Measurements from ENCODE around the gene MYO6. TPM values are rescaled to one million over a fixed set of nuclear protein-coding genes. Genes with fewer than 3 reads are reported as not detected.
A peak's percentile ranks its signal among the peaks of the same experiment; 100 is the strongest.
"Not testable (repeated sequence)": the region's sequence is repeated elsewhere in the genome, so short reads cannot be mapped to it uniquely, and the experiment has no call there.

The MYO6 gene
- total RNA-seq, 1 donor from 2014 or later, result 5.4 TPM

DNA sequence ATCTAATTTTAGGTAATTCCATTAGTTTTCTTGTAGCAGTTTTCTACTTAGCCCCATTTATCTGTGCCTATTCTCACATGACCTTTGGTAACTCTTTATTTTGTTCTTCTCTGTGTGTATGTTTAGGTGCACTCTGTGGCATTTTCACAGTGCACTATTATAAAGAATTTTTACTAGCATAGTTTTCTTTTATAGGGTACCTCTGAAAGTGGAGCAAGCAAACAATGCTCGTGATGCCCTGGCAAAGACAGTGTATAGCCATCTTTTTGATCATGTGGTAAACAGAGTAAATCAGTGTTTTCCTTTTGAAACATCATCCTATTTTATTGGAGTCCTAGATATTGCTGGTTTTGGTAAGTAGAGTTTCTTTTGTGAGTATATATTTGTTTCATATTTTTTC, 107.9 kb downstream of the MYO6 start:
- ATAC-seq (ENCODE audit: poor library complexity), result no peak
- intact Hi-C loops (cut with DNase I), result no loop called here

DNA sequence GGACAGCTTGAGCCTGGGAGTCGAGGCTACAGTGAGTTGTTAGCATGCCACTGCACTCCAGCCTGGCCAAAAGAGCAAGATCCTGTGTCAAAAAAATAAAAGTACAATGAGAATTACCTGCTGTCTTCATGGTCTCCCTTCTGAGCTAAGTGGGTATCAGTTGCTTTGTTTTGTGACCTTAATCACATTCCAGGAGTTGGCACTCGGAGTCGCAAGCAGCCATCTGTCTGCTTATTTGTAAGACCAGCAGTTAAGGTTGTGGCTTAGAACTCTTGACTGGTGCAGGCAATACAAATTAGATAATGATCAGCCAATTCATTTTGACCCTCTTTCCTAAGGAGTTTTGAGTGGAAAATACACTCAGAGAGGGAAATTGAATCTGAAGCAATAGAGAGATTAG, 114.0 kb downstream of the MYO6 start:
- intact Hi-C loops (cut with DNase I), result no loop called here
- DNase-seq (no peak), ATAC-seq (ENCODE audit: poor library complexity) (no peak)

More for the DNA sequence above, 107.9 kb downstream of the MYO6 start:
- no peak for DNase-seq

DNA sequence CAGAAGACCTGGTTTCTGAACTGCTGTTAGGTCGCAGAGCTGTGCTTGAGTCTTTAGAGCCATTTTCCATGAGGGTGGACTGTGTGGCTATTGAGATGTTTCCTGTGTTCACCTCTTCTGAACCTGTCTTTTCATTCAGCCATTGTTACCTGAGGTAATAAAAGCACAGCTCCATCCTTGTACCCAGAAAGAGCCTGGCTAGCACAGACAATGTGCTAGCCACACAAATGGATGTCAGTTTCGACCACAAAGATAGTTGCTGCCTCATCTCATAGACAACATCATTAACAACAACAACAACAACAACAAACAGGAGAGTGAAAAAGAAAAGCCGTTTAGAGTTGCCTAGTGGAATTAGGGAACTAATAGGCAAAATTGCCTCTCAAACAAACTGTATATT, 114.7 kb downstream of the MYO6 start:
- intact Hi-C loops (cut with DNase I), result no loop called here
- no peak for ATAC-seq (ENCODE audit: poor library complexity)
- no peak for DNase-seq

DNA sequence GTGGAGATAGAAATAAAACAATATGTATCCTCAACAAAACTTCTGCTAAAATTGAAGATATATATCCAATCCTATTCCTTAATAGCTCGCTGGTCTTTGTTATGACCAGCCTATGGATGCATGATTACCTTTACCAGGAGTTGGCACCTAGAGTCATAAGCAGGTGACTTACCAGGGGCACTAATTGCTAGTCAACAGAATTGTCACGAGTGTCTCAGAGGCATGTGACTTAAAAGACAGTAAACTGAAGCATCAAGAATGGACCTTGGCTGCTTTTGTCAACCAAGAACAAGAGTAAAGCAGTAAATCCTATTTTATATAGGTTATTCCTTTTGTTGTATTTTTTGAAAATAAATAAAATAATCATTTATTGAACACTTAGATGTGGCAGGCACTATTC, 115.4 kb downstream of the MYO6 start:
- intact Hi-C loops (cut with DNase I), result no loop called here
- no peak for DNase-seq
- ATAC-seq (ENCODE audit: poor library complexity), result no peak

DNA sequence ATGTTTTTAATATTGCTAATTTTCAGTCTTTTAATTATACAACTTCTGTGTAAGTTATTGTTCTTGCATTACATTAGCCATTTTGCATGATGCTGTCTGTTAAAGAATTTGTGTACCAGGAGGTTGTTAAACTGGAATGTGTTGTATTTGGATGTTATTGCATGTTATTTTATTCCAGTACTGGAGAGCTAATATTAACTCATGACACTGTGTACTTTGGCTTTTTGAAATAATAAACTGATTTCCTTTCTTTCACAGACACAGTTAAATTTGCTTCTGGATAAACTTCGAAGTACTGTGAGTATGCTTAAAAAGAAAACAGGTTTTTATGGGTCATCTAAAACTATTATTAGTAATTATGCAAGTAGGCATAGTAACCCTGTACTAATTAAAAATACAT, 121.3 kb downstream of the MYO6 start:
- DNase-seq (no peak), ATAC-seq (ENCODE audit: poor library complexity) (no peak)
- intact Hi-C loops (cut with DNase I), result no loop called here

DNA sequence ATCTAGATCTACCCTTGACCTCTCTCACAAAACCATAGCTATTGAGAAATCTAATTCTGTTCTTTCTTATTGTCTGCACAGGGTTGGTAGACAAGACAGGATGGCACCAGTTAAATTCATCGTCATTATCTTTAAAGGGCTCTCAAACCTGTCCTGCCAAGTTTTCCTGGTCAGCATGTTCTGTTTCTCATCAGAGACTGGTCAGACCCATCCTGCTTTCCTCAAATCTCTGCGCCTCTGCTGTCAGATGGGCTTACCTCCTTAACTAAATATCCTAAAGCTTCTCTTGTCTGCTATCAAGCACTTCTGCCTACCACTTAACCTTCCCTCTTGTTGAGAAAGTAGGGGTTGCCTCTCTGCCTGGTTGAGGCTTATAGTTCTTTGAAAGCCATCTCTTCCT, 125.2 kb downstream of the MYO6 start:
- no peak for DNase-seq
- no peak for ATAC-seq (ENCODE audit: poor library complexity)
- intact Hi-C loops (cut with DNase I), result no loop called here

DNA sequence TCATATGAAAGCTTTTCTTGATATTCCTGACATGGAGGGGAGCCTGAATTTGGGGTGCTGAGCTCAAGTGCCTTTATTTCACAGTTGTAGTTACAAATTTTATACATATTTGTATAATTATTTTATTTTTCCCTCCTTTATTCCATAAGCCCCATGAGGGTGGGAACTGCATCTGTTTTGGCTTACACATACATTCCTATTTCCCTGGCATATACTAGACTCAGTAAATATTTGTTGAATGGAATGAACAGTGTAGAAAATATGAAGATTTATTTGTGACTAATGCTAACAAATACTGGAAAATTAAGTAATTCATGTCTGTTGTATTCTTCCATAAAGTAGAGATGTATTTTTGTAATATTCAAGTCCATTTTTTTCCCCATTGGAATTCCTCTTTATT, 127.1 kb downstream of the MYO6 start:
- no peak for ATAC-seq (ENCODE audit: poor library complexity)
- intact Hi-C loops (cut with DNase I), result no loop called here

DNA sequence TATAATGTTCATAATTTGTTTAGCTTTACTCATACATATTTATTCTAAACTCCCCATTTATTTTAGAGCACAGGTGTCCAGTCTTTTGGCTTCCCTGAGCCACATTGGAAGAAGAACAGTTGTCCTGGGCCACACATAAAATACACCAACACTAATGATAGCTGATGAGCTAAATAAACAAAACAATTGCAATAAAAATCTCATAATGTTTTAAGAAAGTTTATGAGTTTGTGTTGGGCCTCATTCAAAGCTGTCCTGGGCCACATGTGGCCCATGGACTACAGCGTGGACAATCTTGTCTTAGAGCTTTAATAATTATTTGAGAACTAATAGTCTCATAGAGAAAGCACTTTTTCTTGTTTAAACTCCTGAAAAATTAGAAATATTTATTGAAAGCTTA, 131.3 kb downstream of the MYO6 start:
- ATAC-seq (ENCODE audit: poor library complexity) (no peak), DNase-seq (no peak)
- intact Hi-C loops (cut with DNase I), result no loop called here

More for the DNA sequence above, 127.1 kb downstream of the MYO6 start:
- DNase-seq, result no peak

DNA sequence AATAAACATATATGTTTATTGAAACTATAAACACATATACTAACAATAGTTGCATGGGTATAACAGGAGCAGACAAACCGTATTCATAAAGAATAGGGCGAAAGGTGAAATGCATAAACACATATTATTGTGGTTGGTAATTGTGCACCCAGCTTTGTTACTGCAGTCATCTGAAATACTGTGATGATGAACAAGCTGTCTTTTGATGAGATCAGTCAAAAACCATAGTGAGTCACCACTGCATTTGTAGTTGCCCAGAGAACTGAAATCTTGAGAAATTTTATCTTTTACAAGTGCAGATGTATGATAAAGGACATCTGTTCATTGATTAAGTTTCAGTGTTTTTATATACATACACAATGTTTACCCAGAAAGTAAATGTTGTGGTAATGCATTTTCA, 133.7 kb downstream of the MYO6 start:
- intact Hi-C loops (cut with DNase I), result no loop called here
- DNase-seq (no peak), ATAC-seq (ENCODE audit: poor library complexity) (no peak)

DNA sequence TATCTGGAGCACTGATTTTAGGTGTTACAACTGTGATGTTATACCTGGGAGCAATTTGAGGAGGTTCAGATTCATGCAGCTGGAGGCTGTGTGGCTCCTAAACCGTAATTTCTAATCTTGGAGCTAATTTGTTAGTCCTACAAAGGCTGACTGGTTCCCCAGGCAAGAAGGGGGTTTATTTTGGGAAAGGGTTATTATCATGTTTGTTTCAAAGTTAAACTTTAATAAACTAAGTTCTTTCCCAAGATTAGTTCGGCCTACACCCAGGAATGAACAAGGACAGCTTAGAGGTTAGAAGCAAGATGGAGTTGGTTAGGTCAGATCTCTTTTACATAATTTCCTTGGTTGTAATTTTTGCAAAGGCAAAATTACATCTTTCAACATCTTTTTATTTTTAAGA, 135.8 kb downstream of the MYO6 start:
- ATAC-seq (ENCODE audit: poor library complexity) (no peak), DNase-seq (no peak)
- intact Hi-C loops (cut with DNase I), result no loop called here

DNA sequence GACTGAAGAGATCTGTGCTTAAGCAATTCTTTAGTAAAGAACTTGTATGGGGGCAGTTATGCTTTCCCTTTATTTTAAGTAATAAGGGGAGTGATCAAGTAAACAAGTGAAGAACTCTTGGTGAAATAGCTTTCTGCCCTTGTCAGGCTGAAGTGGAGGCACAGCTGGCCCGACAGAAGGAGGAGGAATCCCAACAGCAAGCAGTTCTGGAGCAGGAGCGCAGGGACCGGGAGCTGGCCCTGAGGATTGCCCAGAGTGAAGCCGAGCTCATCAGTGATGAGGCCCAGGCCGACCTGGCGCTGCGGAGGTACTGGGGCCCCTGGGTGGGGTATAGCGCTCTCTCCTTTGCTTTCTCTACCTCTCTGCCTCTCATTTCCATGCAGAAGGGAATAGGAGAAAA, 143.3 kb downstream of the MYO6 start:
- ATAC-seq (ENCODE audit: poor library complexity), result no peak
- no peak for DNase-seq
- intact Hi-C loops (cut with DNase I), result no loop called here

DNA sequence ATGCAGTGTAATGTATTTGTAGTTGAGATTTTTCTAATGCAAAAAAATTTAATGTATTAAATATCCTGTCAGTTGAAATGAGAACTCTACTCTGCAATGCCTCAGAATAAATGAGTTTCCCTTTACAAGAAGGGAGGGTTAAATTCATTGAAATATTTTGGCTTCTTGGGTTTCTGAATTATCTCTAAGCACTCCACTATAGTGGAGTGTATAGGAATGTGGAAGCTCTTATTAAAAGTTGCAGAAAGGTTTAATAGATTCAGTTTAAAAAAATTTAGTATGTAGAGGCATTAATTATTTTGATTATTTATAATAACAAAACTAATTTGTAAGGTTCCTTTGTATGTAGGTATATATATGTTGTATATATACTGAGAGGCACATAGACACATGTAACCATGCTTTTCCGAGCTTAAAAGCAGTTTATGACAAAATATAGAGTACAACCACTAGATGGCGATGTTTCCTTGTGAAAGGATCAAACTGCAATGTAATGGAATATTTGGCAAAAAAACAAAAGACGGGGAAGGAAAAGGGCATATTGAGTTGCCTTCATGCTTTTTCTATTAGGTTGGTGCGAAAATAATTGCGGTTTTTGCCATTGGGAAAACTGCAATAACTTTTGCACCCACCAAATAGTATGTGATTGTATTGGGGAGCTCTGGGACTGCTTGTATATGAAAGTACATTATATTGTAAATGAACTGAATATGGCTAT, 144.2 kb downstream of the MYO6 start:
- peak; percentile 57 for ATAC-seq (ENCODE audit: poor library complexity)
- DNase-seq, result no peak
- intact Hi-C loops (cut with DNase I), result no loop called here

DNA sequence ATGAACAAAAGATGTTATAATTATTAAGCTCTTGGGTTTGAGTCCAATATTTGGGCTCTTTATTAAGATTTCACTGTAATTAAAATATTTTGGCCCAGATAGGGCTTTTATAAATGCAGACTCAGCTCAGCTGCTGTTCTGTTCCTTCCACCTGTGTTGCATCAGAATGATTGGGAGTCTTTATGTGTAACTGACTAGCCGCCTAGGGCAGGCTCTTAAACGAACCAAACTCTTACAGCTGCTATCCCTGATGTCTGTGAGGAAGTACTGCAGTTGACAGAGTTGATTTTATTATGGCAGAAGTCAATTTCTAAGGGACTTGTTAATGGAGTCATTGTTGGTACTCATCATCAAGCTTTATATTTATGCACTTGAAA, 144.7 kb downstream of the MYO6 start:
- ATAC-seq (ENCODE audit: poor library complexity), result no peak
- no peak for DNase-seq
- intact Hi-C loops (cut with DNase I), result no loop called here

DNA sequence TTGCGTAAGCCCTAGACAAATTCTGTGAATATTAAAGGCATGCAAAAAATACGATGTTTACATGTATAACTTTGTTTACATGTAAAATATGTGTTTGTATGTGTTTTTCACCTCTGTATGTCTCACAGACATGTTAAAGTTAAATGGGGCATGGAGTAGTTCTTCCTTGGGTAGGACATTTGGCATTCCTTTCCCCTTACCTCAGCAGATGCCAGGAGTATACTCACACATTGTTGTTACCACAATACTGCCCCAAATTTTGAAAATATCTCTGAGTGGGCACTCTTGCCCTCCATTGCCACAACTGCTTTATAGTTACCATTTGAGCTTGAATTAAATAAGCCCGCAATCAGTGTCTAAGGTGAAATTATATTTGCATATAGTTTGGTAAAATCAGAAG, 147.5 kb downstream of the MYO6 start:
- no peak for ATAC-seq (ENCODE audit: poor library complexity)
- no peak for DNase-seq
- intact Hi-C loops (cut with DNase I), result no loop called here

DNA sequence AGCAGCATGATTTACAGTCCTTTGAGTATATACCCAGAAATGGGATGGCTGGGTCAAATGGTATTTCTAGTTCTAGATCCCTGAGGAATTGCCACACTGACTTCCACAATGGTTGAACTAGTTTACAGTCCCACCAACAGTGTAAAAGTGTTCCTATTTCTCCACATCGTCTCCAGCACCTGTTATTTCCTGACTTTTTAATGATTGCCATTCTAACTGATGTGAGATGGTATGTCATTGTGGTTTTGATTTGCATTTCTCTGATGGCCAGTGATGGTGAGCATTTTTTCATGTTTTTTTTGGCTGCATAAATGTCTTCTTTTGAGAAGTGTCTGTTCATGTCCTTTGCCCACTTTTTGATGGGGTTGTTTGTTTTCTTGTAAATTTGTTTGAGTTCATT, 151.2 kb downstream of the MYO6 start:
- ATAC-seq (ENCODE audit: poor library complexity); intact Hi-C loops (cut with DNase I); DNase-seq: not testable (repeated sequence)

DNA sequence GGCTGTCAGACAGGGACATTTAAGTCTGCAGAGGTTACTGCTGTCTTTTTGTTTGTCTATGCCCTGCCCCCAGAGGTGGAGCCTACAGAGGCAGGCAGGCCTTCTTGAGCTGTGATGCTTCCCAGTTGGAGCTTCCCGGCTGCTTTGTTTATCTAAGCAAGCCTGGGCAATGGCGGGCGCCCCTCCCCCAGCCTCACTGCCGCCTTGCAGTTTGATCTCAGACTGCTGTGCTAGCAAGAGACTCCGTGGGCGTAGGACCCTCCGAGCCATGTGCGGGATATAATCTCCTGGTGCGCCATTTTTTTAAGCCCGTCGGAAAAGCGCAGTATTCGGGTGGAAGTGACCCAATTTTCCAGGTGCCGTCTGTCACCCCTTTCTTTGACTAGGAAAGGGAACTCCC, 156.1 kb downstream of the MYO6 start:
- ATAC-seq (ENCODE audit: poor library complexity); DNase-seq; intact Hi-C loops (cut with DNase I): not testable (repeated sequence)

DNA sequence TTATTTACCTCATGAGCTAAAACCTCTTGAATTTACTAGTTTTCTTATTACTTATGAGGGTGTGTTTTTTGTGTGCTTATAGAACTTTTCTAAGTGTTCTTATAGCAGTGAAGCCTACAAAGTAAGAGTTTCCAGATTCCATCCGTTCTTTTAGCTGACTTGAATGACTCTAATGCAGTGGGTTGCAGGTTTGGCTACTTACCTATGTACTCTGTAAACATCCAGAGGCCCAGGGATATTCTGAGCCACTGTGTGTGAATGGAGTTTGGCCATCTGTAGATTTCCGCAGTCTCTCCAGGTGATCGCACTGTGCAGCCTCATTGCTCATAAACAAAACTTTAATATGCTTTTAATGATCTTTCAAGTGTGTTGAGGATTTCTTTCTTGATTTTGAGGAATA, 157.8 kb downstream of the MYO6 start:
- ATAC-seq (ENCODE audit: poor library complexity), result no peak
- DNase-seq, result no peak
- intact Hi-C loops (cut with DNase I), result no loop called here

DNA sequence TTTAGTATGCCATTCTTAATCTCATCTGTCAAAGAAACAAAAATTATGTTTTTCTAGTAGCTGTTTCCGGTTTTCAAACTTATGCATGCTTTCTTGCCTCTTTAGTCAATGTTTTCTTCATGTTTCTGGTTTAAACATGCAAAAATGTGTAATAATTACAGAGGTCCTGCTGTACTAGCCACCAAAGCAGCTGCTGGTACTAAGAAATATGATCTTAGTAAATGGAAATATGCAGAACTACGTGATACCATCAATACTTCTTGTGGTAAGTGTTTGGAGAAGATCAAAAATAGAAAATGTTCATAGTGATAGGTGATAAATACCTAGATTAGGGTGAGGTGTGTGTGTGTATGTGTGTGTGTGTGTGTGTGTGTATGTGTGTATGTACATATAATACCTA, 158.4 kb downstream of the MYO6 start:
- ATAC-seq (ENCODE audit: poor library complexity), result no peak
- DNase-seq, result no peak
- intact Hi-C loops (cut with DNase I), result no loop called here

DNA sequence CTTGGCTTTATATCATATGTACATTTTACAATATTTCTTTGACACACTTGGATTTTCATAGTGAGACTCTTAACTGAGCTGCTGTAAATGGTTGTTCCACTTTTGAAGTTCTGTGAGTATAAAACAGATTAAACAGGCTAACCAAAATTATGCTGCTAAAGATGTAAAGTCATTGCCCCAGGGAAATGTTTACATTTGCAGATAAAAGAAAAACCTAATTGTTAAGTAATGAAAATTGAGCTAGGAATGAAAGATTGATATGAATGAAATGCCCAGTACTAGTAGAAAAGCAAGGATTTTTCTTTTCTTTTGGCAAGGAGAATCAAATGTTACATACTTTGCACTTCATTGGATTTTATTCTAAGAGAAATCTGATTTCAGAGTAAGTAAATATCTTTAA, 164.0 kb downstream of the MYO6 start:
- ATAC-seq (ENCODE audit: poor library complexity) (no peak), DNase-seq (no peak)
- intact Hi-C loops (cut with DNase I), result no loop called here

DNA sequence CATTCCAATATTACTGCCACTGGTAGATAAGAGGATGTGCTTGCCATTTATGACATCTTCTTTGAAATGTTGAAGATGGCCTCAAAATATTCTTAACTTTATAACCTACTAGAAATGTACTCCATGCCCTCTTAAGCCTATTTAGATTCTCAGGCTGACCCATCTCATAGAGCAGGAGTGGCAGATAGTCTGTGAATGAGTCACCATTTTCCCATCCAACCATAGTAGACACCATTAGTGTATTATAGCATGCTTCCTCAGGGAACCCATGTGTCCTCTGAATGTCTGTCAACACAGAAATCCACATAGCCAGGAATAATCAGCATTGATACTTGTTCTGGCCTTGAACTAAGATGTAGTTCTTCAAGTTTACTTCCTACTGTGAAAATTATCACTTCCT, 173.2 kb downstream of the MYO6 start:
- intact Hi-C loops (cut with DNase I), result no loop called here
- DNase-seq (no peak), ATAC-seq (ENCODE audit: poor library complexity) (no peak)
